Activated CD4-positive, alpha-beta T cell treated with anti-CD3 and anti-CD28 coated beads, Interleukin-2, amount 10 ng/mL, durations not matched to agents 24 days and 14 days (primary cell): Measurements from ENCODE around the gene CAMK2A. TPM values are rescaled to one million over a fixed set of nuclear protein-coding genes. Genes with fewer than 3 reads are reported as not detected.

Experiments used
- DNase-seq: peaks from one replicate; pipeline ENCODE4 v3.0.0; 2022
- H3K27ac Mint-ChIP-seq: one replicate; pipeline ENCODE4 v1.8.0; 2022; ENCODE audit warnings: mild to moderate bottlenecking, mixed read lengths
- H3K27me3 Mint-ChIP-seq: one replicate; pipeline ENCODE4 v1.8.0; 2022; ENCODE audit warnings: mixed read lengths
- H3K36me3 Mint-ChIP-seq: one replicate; pipeline ENCODE4 v1.8.0; 2022; ENCODE audit warnings: low read depth, mild to moderate bottlenecking, mixed read lengths
- H3K4me1 Mint-ChIP-seq: one replicate; pipeline ENCODE4 v1.8.0; 2021; ENCODE audit warnings: mixed read lengths
- H3K4me3 Mint-ChIP-seq: one replicate; pipeline ENCODE4 v1.8.0; 2022; ENCODE audit warnings: mild to moderate bottlenecking, moderate library complexity, mixed read lengths
- H3K9me3 Mint-ChIP-seq: one replicate; pipeline ENCODE4 v1.8.0; 2021; ENCODE audit warnings: mixed read lengths
- intact Hi-C: fragments of 100-400 bp; cut with micrococcal nuclease; formaldehyde crosslinking; loops from one replicate; pipeline ENCODE4 v1.15.1; 2023
- total RNA-seq: library from RNA; stranded (reverse); gene quantifications from 2 replicates; pipeline ENCODE4 v1.2.3, GENCODE V29; 2022

The CAMK2A gene
- total RNA-seq, 1 donor from 2014 or later, result not detected

- no peaks in the 10 kb centered on the region for H3K36me3 Mint-ChIP-seq
- H3K4me1 Mint-ChIP-seq, result peaks cover 2% of the 10 kb centered on the region
- H3K9me3 Mint-ChIP-seq, result no peaks in the 10 kb centered on the region
- no peak overlapping the region for H3K4me3 Mint-ChIP-seq
- intact Hi-C loops, result no loop called here
- no peak for DNase-seq
- H3K27me3 Mint-ChIP-seq, result peaks cover 41% of the 10 kb centered on the region
- H3K27ac Mint-ChIP-seq, result no peak overlapping the region
Measured at GRCh38 chr5:150300496-150301169, 11.1 kb upstream of the CAMK2A start.

- no peak for DNase-seq
- Mint-ChIP-seq H3K27me3 (peaks cover 34% of the 10 kb centered on the region), H3K27ac (no peak overlapping the region), H3K4me1 (no peaks in the 10 kb centered on the region), H3K9me3 (no peaks in the 10 kb centered on the region), H3K4me3 (no peak overlapping the region), H3K36me3 (no peaks in the 10 kb centered on the region)
- intact Hi-C loops, result no loop called here
Measured at GRCh38 chr5:150299571-150300327, 10.2 kb upstream of the CAMK2A start.

DNA sequence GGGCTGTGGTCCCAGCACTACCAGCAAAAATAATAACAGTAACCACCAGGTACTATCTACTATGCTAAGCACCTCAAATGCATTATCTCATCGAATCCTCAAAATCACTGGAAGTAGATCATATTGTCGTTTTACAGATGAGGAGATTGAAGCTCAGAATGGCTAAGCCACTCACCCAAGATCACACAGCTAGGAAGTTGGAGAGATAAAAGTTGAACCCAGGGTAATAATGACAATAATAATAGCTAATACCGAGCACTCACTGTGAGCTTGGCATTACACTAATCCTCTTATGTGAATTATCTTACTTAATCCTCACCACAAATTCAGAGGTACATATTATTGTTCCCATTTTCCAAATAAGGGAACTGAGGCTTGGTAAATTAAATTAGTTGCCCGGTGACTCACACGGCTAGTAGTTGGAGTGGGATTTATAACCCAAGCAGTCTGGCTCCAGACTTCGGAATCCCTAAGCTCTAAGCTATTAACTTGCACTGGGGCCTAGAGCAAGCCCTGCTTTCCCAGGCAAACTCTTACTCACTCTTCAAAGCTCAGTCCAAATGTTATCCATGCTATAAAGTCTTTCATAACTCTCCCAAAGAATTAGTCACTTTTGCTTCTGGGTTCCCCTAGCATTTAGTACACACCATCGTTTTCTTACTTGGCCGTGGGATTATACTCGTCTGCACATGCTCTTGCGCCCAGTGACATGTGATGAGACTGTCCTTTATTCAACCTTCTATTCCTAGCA is 9.3 kb upstream of the CAMK2A start:
- no peak overlapping the region for H3K27ac Mint-ChIP-seq
- intact Hi-C loops, result no loop called here
- DNase-seq, result no peak
- no peak overlapping the region for H3K4me3 Mint-ChIP-seq
- H3K27me3 Mint-ChIP-seq, result peaks cover 29% of the 10 kb centered on the region
- no peaks in the 10 kb centered on the region for H3K4me1 Mint-ChIP-seq
- H3K36me3 Mint-ChIP-seq, result no peaks in the 10 kb centered on the region
- no peaks in the 10 kb centered on the region for H3K9me3 Mint-ChIP-seq

DNA sequence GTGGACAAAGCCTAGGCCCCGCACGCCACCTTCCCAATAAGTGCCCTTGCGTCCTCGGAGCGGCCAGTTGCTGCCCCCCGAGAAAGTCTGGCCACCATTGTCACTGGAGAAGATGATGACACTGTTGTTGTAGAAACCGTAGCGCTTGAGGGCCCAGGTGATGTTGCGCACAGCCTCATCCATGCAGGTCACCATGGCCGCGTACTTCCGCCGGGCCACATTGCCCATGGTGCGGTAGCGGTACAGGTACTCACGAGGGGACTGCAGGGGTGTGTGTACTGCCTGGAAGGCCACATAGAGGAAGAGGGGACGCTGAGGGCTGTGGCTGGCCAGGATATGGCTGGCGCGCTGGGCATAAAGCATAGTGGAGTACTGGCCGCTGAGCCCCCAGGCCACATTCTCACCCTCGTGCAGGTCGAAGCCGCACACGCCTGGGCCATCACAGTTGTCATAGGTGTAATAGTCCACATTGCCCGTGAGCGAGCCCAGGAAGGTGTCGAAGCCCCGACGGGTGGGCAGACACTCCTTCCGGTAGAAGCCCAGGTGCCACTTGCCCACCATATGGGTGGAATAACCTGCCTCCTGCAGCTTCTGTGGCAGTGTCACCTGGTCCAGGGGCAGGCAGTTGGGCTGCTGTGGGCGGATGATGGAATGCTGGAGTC is 8.5 kb upstream of the CAMK2A start:
- DNase-seq, result no peak
- Mint-ChIP-seq H3K36me3 (no peaks in the 10 kb centered on the region), H3K27ac (no peak overlapping the region), H3K9me3 (no peaks in the 10 kb centered on the region), H3K27me3 (peaks cover 20% of the 10 kb centered on the region), H3K4me3 (no peak overlapping the region), H3K4me1 (no peaks in the 10 kb centered on the region)
- intact Hi-C loops, result no loop called here

DNA sequence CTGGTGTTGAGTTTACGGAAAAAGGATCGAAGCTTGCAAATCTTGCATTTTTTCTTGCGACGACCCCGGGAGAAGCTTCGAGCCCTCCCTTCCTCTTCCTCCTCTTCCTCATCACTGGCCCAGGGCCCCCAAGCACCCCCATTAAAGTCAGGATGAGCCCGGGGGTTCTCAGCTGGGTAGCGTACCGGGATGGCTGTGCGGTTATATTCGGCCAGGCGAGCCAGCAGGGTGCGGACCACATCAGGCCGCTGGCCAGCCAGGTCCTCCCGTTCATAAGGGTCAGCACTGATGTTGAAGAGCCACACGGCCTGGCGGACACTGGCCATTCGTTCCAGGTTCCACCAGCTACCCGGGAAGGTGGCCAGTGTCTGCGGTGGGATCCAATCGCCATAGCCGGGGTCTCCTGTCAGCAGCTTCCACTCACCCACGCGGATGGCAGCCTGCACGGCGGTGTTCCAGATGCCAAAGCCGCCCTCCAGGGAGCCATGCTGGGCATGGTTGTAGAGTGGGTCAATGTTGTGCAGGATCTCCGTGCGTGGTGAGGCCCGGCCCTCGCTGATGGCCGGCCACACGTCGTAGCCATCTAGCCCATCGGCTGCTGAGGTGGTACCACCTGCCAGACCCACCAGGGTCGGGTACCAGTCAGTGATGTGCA is 7.8 kb upstream of the CAMK2A start:
- Mint-ChIP-seq H3K27ac (no peak overlapping the region), H3K4me3 (no peak overlapping the region), H3K9me3 (no peaks in the 10 kb centered on the region), H3K36me3 (no peaks in the 10 kb centered on the region), H3K4me1 (no peaks in the 10 kb centered on the region), H3K27me3 (peaks cover 18% of the 10 kb centered on the region)
- intact Hi-C loops, result no loop called here
- DNase-seq, result no peak

GRCh38 chr5:150296496-150296895 is 6.9 kb upstream of the CAMK2A start:
- Mint-ChIP-seq H3K27me3 (peaks cover 15% of the 10 kb centered on the region), H3K4me1 (no peaks in the 10 kb centered on the region), H3K9me3 (no peaks in the 10 kb centered on the region), H3K36me3 (no peaks in the 10 kb centered on the region), H3K4me3 (no peak overlapping the region), H3K27ac (no peak overlapping the region)
- DNase-seq, result no peak
- intact Hi-C loops, result no loop called here

GRCh38 chr5:150295741-150296486 is 6.3 kb upstream of the CAMK2A start:
- H3K9me3 Mint-ChIP-seq, result no peaks in the 10 kb centered on the region
- peaks cover 9% of the 10 kb centered on the region for H3K27me3 Mint-ChIP-seq
- no peaks in the 10 kb centered on the region for H3K4me1 Mint-ChIP-seq
- no peak overlapping the region for H3K27ac Mint-ChIP-seq
- H3K36me3 Mint-ChIP-seq, result no peaks in the 10 kb centered on the region
- DNase-seq, result no peak
- intact Hi-C loops, result no loop called here
- no peak overlapping the region for H3K4me3 Mint-ChIP-seq

GRCh38 chr5:150295172-150295634 is 5.6 kb upstream of the CAMK2A start:
- no peaks in the 10 kb centered on the region for H3K4me1 Mint-ChIP-seq
- H3K27ac Mint-ChIP-seq, result no peak overlapping the region
- intact Hi-C loops, result no loop called here
- H3K27me3 Mint-ChIP-seq, result peaks cover 6% of the 10 kb centered on the region
- H3K36me3 Mint-ChIP-seq, result no peaks in the 10 kb centered on the region
- H3K9me3 Mint-ChIP-seq, result no peaks in the 10 kb centered on the region
- no peak for DNase-seq
- no peak overlapping the region for H3K4me3 Mint-ChIP-seq

DNA sequence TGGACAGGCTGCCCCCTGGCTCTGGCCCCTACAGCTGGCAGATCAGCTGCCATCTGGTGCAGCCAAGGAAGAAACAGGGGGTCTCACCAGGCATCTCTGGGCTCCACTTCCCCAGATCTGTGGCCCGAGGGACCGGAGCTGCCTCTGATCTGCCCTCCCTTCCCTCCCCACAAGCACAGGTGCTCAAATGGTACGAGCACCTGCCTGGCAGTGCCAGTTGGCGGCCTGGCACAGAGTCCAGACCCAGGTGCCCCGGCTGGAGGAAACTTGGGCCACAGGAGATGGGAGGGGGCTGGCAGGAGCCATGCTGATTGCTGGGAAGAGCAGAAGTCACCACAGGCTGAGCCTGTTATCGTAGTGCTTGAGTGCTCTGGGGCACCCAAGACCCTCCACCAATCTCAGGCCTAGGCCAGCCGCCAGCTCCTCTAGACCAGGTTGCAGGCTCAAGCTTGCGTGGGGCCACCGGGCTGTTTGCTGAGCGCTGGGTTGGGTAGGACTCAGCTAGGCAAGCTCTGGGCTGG is 5.0 kb upstream of the CAMK2A start:
- H3K4me1 Mint-ChIP-seq, result no peaks in the 10 kb centered on the region
- H3K4me3 Mint-ChIP-seq, result no peak overlapping the region
- intact Hi-C loops, result no loop called here
- H3K27me3 Mint-ChIP-seq, result peaks cover 5% of the 10 kb centered on the region
- no peak for DNase-seq
- H3K27ac Mint-ChIP-seq, result no peak overlapping the region
- H3K36me3 Mint-ChIP-seq, result no peaks in the 10 kb centered on the region
- no peaks in the 10 kb centered on the region for H3K9me3 Mint-ChIP-seq

DNA sequence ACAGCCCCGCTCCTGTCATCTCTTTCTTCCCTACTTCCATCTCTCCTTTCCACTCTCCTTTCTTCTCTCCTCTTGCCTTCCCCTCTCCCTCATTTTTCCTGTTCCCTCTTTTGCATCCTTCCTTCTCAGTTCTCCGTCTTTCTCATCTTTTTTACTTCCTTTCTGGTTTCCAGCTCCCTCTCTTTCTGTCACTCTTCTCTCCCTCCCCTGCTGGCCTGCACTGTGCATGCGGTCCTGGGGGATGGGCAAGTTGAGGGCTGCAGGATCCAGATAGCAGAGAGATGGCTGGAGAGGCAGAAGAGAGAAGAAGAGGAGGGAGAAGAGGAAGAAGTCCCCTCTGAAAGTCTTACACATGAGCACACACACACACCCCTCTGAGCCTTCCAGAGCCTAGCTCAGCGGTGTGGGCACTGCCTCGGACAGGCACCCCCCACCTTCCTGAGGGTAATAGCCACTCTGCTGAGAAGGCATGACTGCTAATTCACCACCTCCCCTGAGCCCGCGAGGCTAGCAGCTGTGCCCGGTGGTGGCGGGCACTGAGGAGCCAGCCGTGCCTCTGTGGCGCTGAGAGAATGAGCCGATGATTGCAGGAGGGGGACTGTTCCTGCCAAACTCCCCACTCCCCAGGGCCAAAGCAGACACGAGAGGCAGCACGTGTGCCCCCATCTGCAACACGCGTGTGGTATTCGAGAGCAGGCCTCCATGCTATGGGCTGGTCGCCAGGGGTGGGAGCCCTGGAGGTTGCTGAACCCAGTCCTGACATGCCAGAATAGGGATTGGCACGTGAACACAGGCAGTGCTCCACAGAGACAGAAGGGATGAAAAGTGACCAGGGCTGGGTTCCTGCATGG is 3.7 kb upstream of the CAMK2A start:
- no peaks in the 10 kb centered on the region for H3K9me3 Mint-ChIP-seq
- H3K36me3 Mint-ChIP-seq, result no peaks in the 10 kb centered on the region
- no peak for DNase-seq
- H3K4me3 Mint-ChIP-seq, result no peak overlapping the region
- intact Hi-C loops, result no loop called here
- H3K27ac Mint-ChIP-seq, result no peak overlapping the region
- H3K27me3 Mint-ChIP-seq, result peaks cover 5% of the 10 kb centered on the region
- H3K4me1 Mint-ChIP-seq, result no peaks in the 10 kb centered on the region

GRCh38 chr5:150291388-150292385 is 2.1 kb upstream of the CAMK2A start:
- no peak overlapping the region for H3K4me3 Mint-ChIP-seq
- no peak for DNase-seq
- peaks cover 5% of the 10 kb centered on the region for H3K27me3 Mint-ChIP-seq
- no peak overlapping the region for H3K27ac Mint-ChIP-seq
- H3K9me3 Mint-ChIP-seq, result no peaks in the 10 kb centered on the region
- no peaks in the 10 kb centered on the region for H3K4me1 Mint-ChIP-seq
- no peaks in the 10 kb centered on the region for H3K36me3 Mint-ChIP-seq
- intact Hi-C loops, result no loop called here
